GM19324 (cell line): ENCODE results near the gene XPO5.
A peak's percentile ranks its signal among the peaks of the same experiment; 100 is the strongest.

Source experiments
- ATAC-seq: cut with Tn5 transposase; IDR thresholded peaks from one replicate; pipeline ENCODE4 v1.9.1; 2021; ENCODE audit warnings: mild to moderate bottlenecking, moderate library complexity; ENCODE audit not compliant: unreplicated experiment, low FRiP score

Gene XPO5

DNA sequence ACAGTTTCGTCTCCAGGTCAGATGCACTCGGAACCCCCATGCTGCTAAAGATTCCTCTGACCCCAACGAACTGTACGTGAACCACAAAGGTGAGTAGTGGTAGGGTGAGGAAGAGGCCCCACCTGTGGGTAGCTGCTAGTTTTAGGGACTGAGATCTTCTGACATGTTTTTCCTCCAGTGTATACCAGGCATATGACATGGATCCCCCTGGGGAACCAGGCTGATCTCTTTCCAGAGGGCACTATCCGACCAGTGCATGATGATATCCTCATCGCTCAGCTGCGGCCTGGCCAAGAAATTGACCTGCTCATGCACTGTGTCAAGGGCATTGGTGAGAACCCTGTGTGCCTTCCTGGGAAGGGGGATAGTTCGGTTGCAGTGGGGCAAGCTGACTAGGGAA, 55.7 kb downstream of the XPO5 start:
- ATAC-seq, result no peak

DNA sequence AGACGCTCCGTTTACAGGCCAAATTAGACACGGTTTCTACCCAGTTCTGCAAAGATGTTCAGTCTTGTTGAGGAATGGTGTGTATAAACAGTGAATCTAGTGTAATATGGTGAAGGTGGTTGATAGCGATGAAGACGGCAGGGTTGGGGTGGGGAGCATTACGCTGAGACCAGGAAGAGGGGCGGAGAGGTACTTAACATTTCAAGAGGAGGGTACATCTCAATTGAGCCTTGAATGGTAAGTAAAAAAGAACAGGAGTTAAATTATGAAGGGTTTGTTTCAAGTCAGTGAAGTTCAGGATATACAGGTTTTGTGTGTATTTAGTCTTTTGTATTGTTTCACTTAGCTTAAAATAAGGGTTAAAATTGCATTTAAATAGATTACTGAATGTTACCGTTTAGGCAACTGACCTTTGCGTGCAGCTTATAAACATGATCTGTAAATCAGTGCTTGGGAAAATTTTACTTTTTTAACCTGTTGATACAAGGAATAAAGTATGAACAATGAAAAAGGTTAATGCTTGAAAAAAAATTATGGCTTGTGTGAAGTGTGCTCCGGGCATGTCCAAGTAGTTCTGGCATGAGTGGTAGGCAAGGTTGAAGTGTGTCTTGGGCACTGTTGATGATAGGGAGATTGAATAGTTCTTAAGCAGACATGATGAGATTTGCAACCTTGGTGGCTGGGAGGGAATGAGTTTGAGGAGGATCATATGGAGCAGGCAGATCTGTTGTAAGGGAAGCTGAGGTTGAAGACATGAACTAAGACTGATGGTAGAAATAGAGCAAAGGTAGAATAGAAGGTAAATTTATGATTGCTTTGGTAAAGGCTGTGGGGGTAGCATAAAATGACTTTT, 58.1 kb downstream of the XPO5 start:
- ATAC-seq, result no peak

DNA sequence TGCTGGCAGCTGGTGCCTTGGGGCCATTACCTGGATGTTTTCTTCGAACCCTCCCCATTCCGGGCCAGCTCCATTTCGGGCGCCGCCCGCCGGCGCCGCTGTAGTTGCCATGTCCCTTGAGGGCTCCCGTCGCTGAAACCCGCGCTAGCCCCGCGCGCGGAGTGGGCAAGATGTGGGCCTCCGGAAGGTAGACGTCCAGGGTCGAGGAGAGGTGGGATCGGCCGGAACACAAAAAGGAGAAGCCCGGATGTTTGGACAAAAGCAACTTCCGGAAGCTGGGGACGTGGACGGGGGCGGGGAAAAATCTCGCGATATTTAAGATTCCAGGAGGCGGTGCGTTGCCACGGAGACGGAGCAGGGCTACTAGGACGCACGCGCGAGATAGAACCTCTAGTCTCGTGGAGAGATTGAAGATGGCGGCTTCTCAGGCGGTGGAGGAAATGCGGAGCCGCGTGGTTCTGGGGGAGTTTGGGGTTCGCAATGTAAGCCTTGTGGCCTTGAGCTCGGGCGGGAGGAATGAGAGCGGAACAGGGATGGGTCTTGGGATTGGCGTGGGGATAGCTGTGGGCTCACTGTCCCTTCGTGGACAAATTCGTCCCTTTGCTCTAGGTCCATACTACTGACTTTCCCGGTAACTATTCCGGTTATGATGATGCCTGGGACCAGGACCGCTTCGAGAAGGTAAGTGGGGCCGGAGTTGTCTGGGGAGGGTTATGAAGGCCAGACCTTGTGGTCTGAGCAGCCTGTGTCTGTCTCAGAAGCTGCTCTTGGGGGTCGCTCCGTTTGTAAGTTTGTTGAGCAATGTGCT, 58.9 kb downstream of the XPO5 start, which contains the start of the genes POLR1C and YIPF3:
Gene POLR1C, plus strand, starts transcription at position 393 of the 808 bp plus-strand sequence. Its CDS starts 21 bp downstream, at position 414.
Gene YIPF3, minus strand, starts transcription at position 230 of the 808 bp plus-strand sequence. Its CDS starts 119 bp downstream, at position 111.
- peak; percentile 86 for ATAC-seq

DNA sequence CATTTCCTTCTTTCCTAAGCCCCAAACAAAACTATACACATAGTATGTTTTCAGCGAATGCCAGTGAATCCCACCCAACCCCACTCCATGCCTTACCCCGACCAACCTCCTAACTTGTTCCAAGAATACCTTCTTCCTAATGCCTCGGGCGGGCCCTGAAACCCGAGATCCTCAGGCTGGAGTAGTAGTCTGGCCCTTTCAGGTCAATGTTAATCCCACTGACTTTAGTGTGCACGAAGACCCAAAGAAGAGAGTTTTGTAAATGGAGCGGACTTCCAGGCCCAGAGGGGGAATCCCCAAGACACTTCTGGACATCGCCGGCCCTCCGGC, 59.5 kb downstream of the XPO5 start:
- ATAC-seq, result peak; percentile 3

DNA sequence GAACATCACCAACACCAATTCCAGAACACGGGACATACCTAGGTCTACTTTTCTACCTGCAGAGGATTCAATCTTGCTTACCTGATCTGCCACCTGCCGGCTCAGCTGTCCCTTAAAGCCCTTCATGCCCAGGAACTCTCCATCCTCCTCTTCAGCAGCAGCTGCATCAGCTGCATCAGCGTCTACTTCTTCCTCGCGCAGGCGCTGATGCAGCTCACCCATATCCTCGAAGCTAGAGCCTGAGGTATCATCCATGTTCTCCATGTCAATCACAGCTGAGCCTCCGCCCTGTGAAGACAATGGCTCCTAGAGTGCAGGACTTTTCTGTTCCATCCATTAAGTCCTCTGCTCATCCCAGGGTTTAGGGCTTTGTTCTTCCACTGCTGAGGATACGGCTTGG, 60.0 kb downstream of the XPO5 start:
- no peak for ATAC-seq

DNA sequence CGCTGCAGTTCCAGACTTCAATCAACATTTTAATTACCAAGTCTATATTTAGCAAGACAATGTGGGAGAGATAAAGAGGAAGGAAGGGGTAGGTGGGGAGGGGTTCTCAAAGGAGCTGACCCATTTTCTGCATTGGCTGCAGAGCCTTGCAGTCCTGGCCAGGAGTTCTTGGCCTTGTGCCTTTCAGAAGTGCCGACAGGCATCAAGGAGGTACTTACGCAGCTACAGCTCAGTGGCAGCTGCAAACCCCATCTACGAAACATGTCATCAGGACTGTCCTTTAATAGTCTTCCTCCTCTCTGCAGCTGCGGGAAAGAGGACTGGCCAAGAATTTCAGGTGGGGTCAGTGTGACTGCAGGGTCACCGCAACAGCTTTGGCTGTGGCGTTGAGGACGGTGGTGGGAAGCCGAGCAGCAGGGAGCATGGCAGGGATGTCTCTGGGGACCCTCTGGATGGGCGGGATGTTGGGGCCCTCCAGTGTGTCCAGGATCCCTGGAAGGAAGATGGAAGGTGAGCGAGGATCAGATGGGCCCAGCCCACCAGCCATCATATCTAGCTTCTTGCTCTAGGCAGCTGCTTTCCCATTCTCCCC, 63.9 kb downstream of the XPO5 start:
- ATAC-seq, result no peak

DNA sequence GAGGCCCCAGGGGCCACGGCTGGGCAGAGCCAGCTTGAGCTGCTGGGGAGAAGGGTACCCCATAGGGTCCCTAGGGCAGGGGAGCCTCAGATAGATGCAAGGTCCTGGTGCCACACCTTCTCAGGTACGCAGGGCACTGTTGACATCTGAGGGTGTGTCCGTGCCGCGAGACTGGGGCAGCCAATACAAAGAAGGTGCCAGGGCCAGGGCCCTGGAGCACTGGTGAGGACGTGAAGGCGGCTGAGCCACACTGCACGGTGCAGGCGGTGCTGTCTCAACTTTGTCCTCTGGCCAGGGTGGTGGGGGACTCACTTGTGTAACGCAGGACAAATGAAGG, 65.0 kb downstream of the XPO5 start:
- ATAC-seq, result no peak

DNA sequence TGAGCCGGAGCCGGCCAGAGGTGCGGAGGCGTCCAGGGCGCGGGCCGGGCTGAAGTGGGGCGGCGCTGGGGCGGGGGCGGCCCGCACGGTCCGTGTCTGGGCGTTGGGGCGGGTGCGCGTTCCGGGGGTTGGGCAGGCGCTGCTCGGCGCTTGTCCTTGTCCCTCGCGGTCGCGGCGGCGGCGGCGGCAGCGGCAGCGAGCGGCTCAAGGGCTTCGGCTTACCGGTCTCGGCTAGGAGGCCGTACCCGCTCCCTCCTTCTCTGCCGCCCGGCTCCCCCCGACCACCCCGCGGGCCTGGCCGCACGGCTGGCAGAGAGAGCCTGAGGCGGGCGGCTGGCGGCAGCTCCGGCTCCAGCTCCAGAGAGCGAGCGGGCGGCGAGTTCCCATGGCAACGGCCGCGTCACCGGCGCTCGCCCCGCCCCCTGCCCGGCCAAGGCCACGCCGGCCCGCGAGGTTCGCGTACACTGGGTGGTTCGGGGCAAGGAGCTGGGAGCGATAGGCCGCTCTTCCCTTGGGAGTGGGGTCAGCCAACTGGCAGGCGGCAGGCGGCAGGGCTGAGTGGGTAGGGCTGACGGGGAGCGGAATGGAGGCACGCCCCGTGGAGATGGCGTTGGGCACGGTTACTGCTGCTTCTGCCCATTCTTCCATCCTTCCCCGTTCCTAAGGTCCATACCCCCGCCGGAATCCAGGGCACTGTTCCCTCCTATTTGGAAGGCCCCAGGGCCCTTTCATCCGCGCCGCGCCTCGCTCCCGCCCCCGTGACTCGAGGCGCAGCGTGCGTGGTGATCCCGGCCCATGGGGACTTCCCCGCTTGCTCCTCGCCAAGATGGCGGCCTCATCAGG, 65.6 kb downstream of the XPO5 start, which contains the start of gene LRRC73:
Gene LRRC73, minus strand, starts transcription at position 363 of the 843 bp plus-strand sequence. CDS start 561 bp downstream, outside the sequence.
- peak; percentile 53 for ATAC-seq

DNA sequence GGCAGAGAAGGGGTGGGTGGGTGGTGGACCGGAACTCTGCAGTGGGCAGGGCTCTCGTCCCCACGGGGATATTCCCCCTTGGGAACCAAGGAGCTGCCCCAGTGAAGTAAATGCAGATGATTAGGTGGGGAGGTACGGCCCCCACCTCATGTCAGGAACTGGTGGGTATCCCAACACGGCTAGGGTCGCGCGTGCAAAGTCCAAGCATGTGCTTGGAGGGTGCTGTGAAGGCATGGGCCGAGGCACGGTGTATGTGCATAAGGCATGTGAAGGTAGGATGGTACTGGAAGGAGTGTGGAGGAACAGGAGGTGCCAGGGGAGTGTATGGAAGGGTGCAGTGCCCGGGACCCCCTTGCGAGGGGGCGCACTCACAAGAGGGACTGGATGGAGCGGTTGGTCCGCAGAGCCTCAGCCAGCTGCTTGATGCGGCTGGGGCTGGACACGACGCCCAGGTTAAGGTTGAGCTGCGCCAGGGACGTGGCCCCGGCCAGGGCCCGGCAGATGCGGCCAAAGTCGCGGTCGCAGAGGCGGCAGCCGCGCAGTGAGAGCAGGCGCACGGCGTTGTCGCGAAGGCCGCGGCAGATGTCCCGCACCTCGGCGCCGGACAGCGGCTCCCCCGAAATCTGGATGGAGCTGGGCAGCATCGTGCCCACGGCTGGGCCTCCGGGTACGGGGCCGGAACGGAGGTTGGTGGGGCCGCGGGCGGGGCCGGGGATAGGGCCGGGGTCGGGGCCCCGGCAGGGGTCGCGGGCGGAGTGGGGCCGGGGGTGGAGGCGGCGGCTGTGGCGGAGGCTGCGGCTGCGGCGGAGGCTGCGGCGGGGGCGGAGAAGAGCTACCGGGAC, 66.5 kb downstream of the XPO5 start:
- ATAC-seq, result peak; percentile 4

DNA sequence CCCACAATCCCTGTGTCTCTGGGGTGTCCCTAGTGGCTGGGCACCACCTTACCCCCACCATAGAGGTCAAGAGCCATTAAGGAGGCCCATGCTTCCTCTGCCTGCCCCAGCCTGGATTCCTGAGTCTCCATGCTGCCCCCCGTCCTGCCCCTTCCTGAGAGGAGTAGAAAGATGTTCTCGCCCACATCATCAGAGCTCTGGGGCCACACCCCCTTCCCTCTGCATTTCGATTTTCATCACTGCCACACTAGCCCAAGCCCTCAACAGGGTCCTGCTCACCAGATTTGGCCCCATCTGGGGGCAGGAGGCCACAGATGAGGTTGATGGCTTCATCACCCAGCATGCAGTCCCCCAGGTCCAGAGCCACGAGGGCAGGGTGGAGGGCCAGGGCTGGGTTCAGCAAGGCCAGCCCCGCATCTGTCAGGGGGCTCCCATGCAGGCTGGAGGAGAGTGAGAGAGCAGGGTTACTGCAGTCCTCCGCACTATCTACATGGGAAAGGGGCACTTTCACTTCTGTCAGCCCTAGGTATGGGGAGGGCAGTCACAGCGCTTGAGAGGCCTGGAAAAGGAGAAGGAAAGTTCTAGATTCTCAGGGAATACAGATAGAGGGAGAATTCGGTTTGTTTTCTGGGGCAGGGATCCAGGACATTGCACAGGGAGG, 67.2 kb downstream of the XPO5 start:
- no peak for ATAC-seq

DNA sequence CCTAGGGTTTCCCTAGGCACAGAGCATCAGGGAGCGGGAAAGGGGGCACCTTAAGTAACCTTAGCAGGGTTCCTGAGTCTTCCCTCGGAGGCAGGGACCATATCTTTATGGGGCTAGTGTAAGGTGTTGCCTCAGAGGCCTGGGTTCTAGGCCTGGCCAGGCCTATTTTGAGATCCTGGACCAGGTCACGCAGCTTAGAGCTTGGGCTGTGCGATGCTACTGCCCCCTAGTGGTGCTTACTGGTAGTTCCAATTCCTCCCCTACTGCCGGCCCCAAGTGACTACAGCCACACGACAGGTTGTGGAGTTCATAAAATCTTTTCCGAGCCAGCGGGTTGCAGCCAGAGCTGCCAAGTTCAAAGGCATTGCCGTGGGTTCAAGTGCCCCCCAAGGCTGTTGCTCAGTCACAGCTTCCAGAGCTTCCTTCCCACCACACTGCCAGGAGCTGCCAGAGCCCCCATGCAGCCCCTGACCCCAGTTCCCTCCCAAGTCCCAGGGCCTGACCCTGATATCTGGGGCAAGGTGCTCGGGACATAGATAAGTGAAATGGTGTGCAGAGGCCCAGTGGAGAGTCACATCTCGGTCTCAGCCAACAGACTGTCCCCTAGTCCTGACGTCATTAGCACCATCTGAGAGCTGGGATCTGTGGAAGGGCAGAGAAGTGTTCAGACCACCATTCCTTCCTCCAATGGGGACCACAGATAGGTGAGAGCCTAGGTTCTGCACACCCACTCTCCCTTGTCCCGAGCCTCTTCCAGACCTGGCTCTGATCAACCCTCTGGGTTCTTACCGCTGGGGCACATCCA, 69.0 kb downstream of the XPO5 start:
- no peak for ATAC-seq

DNA sequence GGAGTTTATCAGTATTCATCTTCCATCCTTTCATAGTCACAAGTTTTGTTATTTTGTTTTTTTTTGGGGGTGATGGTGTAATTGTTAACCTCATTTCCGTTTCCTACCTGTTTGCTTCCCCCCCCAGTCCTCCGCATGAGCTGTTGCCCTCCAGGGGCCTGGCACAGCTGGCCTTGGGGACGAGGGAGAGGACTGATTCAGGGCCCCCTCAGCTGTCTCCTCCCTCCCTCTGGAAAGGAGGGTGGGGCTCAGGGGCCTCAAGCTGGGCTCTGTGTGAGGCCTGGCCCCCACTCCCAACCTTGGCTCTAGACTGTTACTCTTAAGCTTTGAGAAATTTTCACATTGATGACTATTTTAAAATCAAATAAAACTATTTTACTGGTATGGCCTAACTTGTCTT, 69.7 kb downstream of the XPO5 start:
- no peak for ATAC-seq

DNA sequence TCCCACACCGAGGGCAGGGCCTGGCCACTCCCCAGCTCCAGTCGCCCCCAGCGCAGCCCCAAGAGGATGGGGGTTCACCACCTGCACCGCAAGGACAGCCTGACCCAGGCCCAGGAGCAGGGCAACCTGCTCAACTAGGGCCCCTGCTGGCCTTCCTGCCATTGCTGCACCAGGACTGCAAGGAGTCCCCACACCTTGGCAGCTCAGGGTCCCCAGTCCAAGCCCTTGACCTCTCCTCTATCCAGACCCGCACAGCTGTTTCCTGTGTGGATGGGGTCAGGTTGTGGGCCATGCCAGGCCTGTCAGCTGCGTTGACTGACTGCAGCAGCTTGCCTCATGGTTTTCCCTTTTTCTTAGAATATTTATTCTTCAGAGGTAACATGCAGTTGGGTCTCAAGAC, 70.1 kb downstream of the XPO5 start:
- no peak for ATAC-seq

DNA sequence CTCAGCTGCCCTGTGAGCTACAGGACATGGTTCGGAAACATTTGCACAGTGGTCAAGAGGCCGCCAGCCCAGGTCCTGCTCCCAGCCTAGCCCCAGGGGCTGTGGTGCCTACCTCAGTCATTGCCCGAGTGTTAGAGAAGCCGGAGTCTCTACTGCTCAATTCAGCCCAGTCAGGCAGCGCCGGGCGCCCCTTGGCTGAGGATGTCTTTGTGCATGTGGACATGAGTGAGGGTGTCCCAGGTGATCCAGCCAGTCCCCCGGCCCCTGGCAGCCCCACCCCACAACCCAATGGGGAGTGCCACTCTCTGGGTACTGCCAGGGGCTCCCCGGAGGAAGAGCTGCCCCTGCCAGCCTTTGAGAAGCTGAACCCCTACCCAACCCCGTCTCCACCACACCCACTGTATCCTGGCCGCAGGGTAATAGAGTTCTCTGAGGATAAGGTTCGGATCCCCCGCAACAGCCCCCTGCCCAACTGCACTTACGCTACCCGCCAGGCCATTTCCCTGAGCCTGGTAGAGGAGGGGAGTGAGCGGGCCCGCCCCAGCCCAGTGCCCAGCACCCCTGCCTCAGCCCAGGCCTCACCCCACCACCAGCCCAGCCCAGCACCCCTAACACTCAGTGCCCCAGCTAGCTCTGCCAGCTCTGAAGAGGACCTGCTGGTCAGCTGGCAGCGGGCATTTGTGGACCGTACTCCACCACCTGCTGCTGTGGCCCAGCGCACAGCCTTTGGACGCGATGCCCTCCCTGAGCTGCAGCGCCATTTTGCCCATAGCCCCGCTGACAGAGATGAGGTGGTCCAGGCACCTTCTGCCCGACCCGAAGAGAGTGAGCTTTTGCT, 70.9 kb downstream of the XPO5 start:
- ATAC-seq, result no peak

DNA sequence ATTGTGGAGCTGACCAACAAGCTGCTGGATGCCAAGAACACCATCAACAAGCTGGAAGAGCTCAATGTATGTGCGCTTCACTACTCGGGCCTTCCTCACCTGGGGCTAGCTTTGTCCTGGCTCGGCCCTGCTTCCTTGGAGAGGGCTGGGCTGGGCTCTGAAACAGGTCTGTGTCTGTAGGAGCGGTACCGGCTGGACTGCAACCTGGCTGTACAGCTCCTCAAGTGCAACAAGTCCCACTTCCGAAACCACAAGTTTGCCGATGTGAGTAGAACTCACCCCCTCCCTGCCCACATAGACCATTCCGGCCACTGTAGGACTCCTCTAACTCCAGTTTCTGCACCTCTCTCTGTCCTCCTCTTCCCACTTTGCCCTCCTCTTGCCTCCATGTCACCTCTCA, 72.4 kb downstream of the XPO5 start:
- no peak for ATAC-seq

DNA sequence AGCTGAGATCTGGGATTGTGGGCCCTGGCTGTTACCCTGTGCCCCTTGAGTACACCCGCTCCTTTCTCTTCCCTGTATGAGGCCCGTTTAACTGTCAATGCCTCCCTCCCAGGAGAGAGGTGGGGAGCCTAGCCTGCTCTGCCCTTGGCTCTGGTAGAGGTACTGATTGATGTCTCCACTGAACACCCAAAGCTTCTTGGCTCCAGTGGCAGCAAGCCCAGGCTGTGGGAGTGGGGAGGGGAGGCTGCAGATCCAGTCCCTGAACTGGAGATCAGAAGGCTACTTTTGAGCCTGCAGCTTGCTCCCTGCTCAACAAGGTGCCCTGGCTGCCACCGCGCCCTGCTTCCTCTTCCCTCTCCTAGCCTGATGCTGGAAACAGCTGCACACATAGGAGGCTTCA, 73.2 kb downstream of the XPO5 start:
- no peak for ATAC-seq

DNA sequence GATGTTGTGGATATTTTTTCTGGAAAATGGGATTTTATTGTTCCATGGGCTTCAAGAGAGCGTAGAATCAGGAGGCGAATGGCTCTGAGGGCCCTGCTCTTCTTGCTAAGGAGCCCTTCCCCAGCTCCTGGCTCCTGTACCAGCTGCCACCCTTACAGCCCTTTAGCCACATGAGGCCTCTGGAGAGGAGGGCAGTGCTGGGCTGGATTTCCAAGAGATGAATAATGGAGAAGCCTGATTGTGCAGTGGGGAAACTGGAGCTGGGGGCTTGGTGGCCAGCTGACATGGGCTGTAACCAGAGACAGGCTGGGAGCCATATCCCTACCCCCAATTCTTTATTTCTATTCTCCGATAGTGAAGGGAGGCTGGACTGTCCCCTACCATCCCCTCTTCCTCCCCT, 74.9 kb downstream of the XPO5 start:
- ATAC-seq, result no peak
